ENCODE measurements around the gene EDN1. TPM values are rescaled to one million over a fixed set of nuclear protein-coding genes. Genes with fewer than 3 reads are reported as not detected.

EDN1 gene
- total and polyA plus RNA-seq, 2 of the 4 experiments (the other 2 are of a cell fraction) = 5.6 to 9.0 TPM

- H3K4me3 ChIP-seq (ENCODE audit: insufficient read depth, low read depth, low read length) = no peak overlapping the region
- H2AK5ac ChIP-seq (ENCODE audit: low read depth, low read length) = no peak overlapping the region
- POLR2A ChIA-PET (ENCODE audit: unreplicated experiment) = no interaction called here
- H4K20me1 ChIP-seq (ENCODE audit: insufficient read depth, low read length) = no peaks in the 10 kb centered on the region
- H3K18ac ChIP-seq (ENCODE audit: low read depth, low read length) = no peak overlapping the region
- no peak overlapping the region for H2AK9ac ChIP-seq (replicated peaks; ENCODE audit: low read depth, low read length, poor library complexity)
- no peak overlapping the region for H2BK15ac ChIP-seq (ENCODE audit: low read depth, low read length)
- H3K27ac ChIP-seq (ENCODE audit: insufficient read depth, low read length) = no peak overlapping the region
- no peak overlapping the region for H2BK5ac ChIP-seq (ENCODE audit: low read depth, low read length, poor library complexity, severe bottlenecking)
- DNase-seq = no peak
- no peak overlapping the region for H2BK20ac ChIP-seq (ENCODE audit: low read depth, low read length)
- H4K5ac ChIP-seq (ENCODE audit: low read depth, low read length) = no peak overlapping the region
- H3K79me1 ChIP-seq (ENCODE audit: low read depth in 1 of 2, low read length in 2 of 2) = no peaks in the 10 kb centered on the region
- no peaks in the 10 kb centered on the region; the same call in 1 of the 2 replicates for H3K27me3 ChIP-seq (ENCODE audit: control insufficient read depth, insufficient read depth, low read length)
- dilution Hi-C loops (cut with HindIII; ENCODE audit: low sequenced_read_pairs, unreplicated experiment) = no loop called here
- no peak overlapping the region for H4K91ac ChIP-seq (ENCODE audit: insufficient read depth, low read depth, low read length)
- H3K9ac ChIP-seq (ENCODE audit: low read depth, low read length) = no peak overlapping the region
- CTCF ChIA-PET = interaction anchor here (1.2 kb wide), 1 partner anchor 270 kb away, joined by 4 read pairs; no protein-coding TSS in a partner anchor
- no TSS peak for BruUV-seq (replicated peaks)
- no peaks in the 10 kb centered on the region for H3K36me3 ChIP-seq (ENCODE audit: control insufficient read depth, insufficient read depth, low read length)
- H4K8ac ChIP-seq (ENCODE audit: low read depth in 2 of 2, low read length in 2 of 2) = no peak overlapping the region
- WGBS, 2 experiments (ENCODE audit: extremely low coverage in 2 of 2, insufficient read length in 1 of 2) = no CpG with 5 or more reads among the region's 1 CpG
- intact Hi-C loops (cut with micrococcal nuclease) = no loop called here
- no peak overlapping the region for H3K56ac ChIP-seq (ENCODE audit: extremely low read depth, insufficient read depth, low read length)
- H3K14ac ChIP-seq (replicated peaks; ENCODE audit: low read depth, low read length) = no peak overlapping the region
- no peak overlapping the region for H3K23ac ChIP-seq (ENCODE audit: low read depth, low read length)
- no peak overlapping the region for H3K4me2 ChIP-seq (ENCODE audit: low read depth, low read length)
- no peaks in the 10 kb centered on the region for H3K9me1 ChIP-seq (ENCODE audit: insufficient read depth, low read length)
- no peak overlapping the region for H2AFZ ChIP-seq (replicated peaks; ENCODE audit: low read length, poor library complexity)
- no peak for TF ChIP-seq CTCF (conservative IDR thresholded peaks at IDR 0.05; ENCODE audit: low read depth, low read length)
- TF ChIP-seq BHLHE40 (IDR thresholded peaks at IDR 0.05; ENCODE audit: low read depth, low read length) = no peak
- TF ChIP-seq ELK1 (IDR thresholded peaks at IDR 0.05; ENCODE audit: borderline replicate concordance, low read depth, low read length) = no peak
- no peak for TF ChIP-seq CHD1 (IDR thresholded peaks at IDR 0.05; ENCODE audit: low read depth, low read length)
- no peak for TF ChIP-seq MXI1 (IDR thresholded peaks at IDR 0.05; ENCODE audit: borderline replicate concordance, low read depth, low read length)
- no peak for TF ChIP-seq SMC3 (IDR thresholded peaks at IDR 0.05; ENCODE audit: low read depth, low read length)
- TF ChIP-seq RFX5 (IDR thresholded peaks at IDR 0.05; ENCODE audit: low read depth, low read length) = no peak
- TF ChIP-seq RAD21 (IDR thresholded peaks at IDR 0.05; ENCODE audit: low read length) = no peak
- TF ChIP-seq NFE2L2 (IDR thresholded peaks at IDR 0.05; ENCODE audit: low read depth, low read length) = no peak
- no peak for TF ChIP-seq CEBPB (IDR thresholded peaks at IDR 0.05; ENCODE audit: low read depth, low read length)
- TF ChIP-seq POLR2A (IDR thresholded peaks at IDR 0.05; ENCODE audit: low read depth, low read length) = no peak
- TF ChIP-seq MAFK (IDR thresholded peaks at IDR 0.05; ENCODE audit: low read depth, low read length) = no peak
- no peak overlapping the region for H2BK120ac ChIP-seq (ENCODE audit: low read depth, low read length)
- no peak for ATAC-seq (ENCODE audit: low read depth)
- in situ Hi-C loops (cut with MboI; ENCODE audit: low sequenced_read_pairs) = no loop called here
- H3K4me1 ChIP-seq (ENCODE audit: control insufficient read depth, insufficient read depth, low read length) = no peaks in the 10 kb centered on the region; the same call in none of the 2 replicates
- H3K4ac ChIP-seq (ENCODE audit: low read depth, low read length) = no peak overlapping the region; the same call in 1 of the 2 replicates
- no peaks in the 10 kb centered on the region for H3K9me3 ChIP-seq (ENCODE audit: control insufficient read depth, insufficient read depth, low read length)
These were observed 45.0 kb downstream of the EDN1 start for GRCh38 chr6:12335131-12335527.

Data from IMR-90 (cell line).